CD4-positive, alpha-beta T cell treated with Interleukin-17A for 1 hour (primary cell): ENCODE measurements around the gene KLHL30.
"Not testable (repeated sequence)": the region's sequence is repeated elsewhere in the genome, so short reads cannot be mapped to it uniquely, and the experiment has no call there.

Experiments used
- DNase-seq: peaks from one replicate; pipeline ENCODE4 v3.0.0-alpha.2; 2020

Gene KLHL30

DNA sequence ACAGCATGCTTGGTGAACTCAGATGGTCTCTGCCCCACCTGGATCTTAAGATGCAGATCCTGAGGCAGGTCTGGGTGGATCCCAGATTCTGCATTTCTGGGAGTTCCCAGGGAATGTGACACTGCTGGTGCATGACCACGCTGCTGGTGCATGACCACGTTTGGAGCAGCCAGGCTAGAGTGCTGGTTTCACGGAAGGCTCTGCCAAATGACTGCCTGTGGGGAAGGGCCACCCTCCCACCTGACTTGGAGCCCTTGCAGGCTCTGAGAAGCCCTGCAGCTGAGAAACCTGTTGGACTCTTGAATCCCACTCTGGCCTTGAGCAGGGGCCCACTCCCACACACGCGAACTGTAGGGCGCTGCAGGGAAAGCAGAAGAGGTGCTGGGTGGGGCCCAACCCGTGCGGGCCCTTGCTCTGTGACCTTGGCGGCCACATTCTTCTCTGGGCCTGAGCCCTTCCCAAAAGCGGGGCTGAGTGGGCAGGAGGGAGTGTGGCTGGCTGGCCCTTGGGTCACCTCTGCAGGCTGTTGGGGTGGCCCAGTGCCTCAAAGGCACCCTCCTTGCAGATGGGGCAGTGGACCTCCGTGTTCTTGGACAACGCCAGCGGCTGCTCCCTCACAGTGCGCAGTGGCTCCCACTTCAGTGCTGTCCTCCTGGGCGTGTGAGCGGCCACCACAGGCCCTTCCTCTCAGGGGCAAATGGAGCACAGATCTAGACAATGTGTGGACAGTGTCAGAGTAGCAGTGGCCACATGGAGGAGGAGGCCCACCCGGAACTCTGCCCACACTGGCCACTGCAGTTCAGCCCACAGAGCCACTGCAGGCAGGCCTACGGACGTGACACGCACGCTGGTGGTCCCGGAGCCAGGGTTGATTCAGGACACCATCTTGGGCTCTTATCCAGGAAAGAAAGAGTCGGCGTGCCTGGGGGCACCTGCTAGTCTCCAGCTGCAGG lies 28.2 kb downstream of the KLHL30 start:
- DNase-seq: no peak

DNA sequence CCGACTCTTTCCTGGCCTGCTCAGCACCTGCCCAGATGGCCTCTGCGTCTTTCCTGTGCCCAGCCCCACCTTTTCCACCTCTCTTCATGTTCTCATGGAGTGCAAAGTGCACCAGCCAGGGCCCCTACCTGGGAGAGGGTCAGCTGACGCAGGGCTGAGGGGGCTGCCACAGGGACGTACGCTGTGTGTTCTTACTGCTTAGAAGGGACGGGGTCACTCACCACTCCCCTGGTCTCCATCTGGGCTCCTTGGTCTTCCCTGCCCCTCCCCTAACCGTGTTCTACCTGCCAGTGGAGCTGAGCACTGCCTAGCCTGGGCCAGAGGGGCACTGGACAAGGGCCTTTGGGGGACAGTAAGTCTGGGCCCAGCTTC lies 28.9 kb downstream of the KLHL30 start:
- no peak for DNase-seq

DNA sequence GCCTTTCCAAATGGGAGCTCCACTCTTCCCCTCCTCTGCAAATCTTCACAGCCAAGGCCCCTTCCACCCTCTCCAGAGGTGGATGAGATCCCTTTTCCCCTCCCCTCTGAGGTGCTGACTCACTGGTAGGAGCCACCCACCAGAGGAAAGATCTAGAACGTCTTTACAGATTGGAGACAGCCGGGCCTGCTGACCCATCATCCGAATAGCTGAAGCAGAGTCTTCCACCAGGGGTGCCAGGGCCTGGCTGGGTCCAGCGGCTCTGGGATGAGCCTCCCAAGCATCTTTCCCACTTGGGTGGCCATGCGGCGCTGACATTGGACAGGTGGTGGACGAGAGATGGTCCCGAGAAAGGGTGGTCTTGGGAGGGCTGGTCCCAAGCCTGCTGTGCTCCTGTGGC lies 29.3 kb downstream of the KLHL30 start:
- DNase-seq: no peak

DNA sequence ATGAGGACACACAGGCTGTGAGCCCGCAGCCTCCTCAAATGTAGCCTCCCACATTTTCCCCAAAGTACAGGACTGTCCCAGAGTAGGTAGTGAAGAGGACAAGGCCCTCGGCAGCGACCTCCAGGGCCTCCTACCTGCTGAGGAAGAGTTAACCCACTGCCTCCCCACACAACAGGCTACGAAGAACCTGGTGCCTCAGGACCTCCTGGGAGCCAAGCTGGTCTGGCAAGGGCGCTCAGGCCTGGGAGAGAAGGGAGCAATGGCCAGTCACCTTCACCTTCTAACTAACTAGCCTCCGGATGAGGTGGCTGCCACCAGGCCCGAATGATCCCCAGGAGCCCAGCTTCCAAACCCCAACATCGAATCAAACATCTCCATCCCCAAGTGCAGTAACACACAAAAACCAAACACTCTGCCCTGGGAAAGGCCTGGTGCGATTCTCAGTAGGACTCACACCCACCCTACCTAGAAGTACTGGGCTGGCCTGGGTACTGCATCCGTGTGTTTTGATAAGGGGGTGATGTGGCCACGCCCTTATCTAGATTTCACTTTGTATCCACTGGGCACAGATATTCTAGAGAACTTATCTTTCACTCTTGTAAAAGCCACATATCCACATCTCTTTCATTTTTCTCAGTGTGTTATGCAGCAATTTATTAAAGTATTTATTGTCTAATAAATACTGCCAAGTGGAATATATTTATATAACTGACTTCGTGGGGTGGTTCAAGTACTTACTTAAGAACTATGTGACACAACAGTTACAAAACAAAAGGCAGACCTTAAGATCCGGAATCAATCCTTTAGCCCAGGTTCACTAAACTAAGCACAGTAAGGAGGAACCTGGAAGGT lies 30.0 kb downstream of the KLHL30 start:
- DNase-seq: no peak

DNA sequence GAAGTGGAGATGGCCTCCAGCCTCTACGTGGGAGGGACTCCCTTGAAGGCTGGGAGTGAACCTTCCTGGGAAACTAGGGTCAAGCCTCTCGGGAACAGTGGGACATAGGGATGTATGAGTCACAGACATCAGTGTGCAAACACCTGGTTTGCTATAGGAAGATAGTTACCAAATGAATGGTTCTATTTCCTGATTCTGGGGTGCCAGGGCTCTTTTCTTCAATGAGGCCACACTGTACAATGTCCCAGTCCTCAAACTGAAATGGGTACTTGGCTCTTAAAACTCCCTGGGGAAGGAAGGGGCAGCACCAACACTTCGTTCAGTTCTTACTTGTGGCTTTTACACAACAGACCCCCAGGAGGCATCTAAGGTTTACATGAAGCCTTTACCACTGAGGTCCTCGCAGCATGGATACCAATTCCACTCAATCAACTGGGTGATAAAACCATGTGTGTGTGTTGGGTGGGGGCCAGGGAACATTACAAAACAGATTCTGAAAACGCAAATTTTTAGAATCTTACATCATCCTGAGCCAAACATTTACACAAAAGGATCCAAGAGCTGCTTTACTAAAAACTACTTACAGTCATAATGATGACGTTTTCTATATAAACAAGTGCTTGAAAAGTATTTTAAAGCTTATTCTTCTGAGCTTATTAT lies 30.7 kb downstream of the KLHL30 start:
- no peak for DNase-seq

DNA sequence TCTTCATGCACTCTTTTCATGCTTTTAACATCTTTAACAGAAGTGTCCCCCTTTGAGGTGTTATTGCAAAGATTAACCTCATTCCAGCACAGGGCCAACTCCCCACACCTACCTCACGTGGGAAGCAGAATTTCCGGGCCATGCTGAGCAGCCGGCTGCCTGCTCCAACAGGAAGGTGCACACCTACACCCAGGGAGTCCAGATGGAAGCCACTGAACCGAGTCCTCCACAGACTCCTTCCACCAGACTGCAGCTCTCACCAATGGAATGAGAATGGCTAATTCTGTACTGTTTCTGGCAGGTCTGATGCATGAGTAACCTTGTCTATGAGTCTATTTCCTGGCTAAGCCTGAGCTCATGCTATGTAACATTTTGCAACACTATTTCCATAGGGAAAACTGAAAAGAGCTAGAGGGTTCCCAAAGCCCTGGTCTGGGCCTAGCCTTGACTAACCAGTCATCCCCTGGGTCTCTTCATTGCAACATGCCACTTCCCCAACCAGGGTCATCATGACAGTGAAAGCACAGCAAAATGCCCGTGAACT lies 31.3 kb downstream of the KLHL30 start:
- DNase-seq: no peak

DNA sequence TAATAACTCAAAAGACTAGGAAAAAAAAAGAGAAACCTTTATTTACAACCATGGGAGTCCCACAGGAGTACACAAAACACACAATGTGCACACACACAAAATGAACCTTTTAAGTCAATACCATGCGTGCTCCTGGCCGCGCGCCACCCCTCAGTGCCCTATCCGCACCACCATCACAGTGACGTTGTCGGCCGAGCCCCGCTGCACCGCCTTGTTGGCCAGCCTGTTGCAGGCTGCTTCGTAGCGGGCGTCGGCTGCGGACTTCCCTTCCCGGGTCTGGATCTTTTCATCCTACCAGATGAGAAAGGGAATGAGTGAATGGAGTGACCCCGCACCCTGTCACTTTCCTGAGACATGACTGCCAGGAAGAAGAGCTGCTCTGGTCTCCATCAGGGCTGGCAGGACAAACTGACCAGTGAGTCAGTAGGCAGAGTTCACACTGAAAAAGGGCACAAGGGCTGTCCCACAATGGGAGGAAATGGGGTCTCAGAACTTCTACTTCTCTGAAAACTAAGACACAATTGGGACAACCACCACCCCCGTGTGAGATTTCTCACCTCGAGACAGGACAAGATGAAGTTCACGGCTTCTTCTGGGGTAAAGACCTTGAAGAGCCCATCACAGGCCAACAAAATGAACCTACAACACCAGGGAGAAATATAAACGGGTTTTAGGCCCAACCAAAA lies 32.1 kb downstream of the KLHL30 start:
- no peak for DNase-seq

DNA sequence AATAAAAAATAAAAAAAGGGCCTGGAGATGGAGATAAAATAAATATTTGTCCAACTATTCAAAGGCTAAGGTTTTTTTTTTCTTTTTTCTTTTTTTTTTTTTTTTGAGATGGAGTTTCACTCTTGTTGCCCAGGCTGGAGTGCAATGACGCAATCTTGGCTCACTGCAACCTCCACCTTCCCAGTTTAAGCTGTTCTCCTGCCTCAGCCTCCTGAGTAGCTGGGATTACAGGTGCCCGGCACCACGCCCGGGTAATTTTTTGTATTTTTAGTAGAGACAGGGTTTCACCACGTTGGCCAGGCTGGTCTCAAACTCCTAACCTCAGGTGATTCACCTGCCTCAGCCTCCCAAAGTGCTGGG lies 32.6 kb downstream of the KLHL30 start:
- not testable (repeated sequence) for DNase-seq

DNA sequence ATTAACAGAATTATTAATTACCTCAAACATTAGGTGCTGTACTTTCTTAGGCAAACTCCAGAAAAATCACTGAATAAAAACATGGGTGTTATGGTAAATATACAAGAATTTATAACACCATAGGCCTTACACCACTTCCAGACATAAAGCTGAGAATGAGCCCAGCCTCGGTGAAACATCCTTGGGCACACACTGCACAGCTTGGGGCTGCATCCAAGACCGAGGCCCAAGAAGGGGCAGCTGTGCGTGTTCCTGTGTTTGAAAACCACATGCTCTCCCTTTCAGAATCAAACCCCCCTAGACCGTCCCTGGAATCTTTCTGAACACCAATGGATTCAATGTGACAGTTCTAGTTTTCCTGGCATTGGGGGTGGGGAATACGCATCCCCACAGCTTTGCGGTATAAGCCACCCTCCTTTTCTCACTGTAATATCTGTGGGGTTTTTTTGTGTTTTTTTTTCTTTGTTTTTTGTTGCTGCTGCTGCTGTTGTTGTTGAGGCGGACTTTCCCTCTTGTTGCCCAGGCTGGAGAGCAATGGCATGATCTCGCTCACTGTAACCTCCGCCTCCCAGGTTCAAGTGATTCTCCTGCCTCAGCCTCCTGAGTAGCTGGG lies 33.2 kb downstream of the KLHL30 start:
- DNase-seq: no peak

DNA sequence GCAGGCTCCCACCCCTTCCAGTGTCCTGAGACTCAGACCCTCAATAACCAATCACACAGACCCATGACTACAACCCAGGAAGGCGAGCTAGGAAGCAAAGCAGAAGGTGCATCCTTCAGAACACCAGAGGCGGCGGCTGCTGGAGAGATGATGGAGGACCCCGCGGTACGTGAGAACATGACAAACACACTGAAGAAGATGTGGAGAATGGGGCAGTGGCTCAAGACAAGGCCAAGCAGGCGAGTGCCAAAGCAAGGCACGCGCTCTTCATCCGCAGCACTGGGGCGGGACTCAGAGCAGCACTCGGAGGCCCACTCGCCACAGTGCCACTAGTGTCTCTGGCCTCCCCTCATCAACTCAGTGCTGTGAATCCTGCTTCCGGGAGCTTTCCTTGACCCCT lies 34.0 kb downstream of the KLHL30 start:
- no peak for DNase-seq

DNA sequence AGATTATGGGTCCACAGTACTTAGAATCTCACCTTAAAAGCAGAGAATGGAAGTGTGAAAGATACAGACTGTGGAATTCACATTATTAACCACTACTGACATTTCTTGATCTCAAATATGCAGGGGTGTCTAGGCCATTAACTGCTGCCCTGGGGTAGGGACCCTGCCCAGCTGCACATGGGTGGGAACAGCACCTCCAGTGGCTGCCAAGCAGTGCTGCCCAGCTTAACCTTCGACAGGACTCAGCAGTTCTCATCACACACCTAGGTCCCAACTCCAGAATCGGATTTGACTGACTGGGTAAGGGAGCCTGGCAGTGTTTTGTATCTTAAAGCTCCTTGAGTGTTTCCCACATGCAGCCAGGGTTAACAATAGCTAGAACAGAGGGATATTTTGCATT lies 35.2 kb downstream of the KLHL30 start:
- no peak for DNase-seq

DNA sequence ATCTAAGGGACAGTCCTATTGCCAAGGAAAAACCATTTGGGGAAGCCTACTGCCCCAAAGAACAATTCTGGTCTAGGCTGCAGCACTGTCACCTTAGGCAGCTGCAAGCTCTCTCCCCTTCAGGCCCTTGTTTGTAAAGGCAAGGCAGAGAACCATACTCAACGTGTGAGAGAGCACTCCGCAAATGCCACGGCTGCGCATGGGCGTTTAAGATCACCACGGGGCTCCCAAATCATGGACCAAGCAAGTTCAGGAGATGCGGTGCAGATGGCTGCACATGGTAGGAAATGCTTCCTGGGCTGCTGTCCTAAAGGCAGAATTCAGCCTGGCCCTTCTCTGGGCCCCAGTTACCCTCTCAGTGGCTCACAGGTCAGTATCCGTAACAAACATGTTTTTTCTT lies 35.8 kb downstream of the KLHL30 start:
- DNase-seq: no peak

DNA sequence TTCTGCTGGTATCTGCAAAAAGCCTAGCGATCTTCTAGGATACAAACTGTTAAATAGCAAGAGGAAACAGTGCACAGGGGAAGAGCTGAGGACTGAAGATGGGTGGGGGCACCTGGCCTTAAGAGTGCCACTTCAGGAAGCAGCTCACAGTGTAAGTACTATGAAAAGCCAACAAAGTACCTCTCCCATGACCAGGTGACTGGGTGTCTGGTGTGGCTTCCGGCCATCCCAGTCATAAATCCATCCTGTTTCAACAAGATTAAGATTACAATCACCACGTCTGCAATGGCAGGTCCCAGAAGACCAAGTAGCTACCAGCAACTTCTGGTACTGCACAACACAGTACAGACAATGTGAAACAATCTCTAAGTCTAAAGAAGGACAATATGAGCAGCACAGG lies 36.2 kb downstream of the KLHL30 start:
- DNase-seq: no peak

DNA sequence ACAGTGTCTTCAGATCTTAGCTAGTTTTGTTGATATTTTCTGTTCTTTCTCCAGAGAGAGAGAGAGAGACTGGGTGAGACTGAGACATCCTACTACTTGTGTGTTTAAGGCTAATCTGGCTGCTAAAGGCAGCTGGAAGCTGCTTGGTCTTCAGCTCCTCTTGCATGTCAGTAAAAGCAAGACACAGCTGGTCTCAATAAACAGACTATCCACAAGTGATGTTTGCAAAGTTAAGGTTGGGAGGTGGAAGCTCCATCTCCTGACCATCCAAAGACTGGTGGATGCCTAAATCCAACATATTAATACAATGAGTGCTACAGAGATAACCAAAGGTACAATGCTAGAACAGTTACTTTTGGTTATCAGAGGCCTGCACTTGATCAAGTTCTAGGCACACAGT lies 38.1 kb downstream of the KLHL30 start:
- no peak for DNase-seq

DNA sequence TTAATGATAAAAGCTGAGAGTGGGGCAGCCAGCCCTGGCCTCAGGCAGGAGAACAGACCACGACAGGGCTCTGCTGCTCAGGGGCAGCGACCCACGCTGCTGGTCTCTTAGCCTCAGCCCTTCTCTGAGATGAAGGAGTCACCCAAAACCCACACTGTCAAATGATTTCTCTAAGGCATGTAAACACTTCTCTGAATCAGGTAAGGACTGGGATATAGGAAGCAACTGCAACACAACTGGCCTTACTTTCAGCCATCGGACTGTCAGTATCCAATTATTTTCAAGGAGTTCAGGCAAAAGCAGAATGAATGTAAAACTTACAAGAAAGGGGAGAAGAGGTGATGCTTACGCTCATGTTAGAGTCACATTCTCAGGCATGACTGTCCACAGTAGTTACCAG lies 42.1 kb downstream of the KLHL30 start:
- DNase-seq: no peak

DNA sequence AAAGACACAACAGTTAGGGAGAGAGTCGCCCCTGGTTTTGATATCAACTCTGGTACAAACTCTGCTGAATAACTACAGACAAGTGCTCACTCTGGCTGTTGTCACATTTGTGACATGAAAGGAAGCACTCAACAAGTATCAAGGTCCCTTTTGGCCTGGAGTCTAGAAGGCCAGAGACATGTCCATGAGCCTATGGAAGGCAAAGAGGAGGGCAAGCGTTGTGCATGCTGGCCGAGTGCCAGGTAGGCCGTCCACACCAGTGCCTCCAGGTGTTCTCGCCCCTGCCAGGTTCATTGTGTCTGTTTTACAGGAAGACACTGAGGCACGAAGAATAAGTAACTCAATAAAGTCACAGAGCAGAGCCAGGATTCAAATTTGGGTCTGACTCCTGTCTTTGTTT lies 43.9 kb downstream of the KLHL30 start:
- no peak for DNase-seq

DNA sequence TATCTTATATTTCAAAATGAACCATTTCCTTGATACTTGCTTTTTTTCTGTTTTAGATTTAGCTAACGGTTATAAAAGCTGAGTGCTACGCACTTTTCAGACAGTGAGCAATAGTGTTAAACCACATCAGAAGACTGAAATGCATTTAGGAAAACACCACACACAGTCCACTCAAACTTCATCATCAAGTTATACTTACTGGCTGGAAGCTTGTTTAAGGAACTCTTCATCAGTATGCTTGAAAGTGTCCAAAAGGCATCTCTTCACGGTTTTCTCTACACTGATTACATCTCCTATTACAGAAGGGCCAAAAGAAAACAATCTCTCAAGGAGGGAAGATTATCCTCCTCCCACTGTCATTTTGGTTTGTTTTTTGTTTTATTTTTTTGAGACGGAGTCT lies 45.4 kb downstream of the KLHL30 start:
- no peak for DNase-seq

DNA sequence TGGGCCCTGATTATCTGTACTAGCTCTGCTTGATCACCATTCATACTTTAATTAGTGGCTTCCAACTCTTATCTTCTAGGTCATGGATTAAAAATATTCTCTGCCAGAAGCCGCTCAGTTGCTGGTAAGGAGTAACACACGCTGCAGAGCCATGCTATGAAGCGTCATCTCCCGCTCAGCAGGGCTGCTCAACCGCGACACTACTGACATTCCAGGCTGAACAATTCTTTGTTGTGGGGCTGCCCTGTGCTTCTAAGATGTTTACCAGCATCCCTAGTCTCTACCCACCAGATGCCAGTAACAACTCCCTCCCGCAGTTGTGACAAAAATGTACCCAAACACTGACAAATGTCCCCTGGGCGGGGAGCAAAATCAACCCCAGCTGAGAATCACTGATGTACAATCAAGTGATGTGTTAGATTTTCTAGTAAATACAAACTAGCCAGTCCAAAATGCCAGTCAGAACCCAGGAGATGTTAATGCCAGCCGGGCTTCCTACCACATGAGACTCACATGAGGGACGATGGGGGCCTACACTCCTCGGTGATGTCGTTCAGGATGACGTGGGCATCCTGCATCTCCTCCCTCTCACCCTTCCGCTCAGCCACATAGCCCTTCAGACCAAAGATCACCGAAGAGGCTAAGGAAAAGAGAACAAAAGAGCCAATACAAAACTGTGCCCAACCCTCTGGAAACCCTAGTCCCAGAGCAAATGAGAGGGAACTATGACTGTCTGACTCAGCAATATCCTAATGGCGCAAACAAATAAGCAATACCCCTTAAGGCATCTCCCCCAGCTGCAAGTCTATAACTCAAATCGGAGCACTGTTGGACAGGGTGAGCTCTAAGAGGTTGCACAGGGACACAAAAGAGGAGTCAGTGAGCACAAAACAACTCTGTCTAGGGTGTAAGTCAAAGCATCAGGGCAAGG lies 49.4 kb downstream of the KLHL30 start:
- no peak for DNase-seq

DNA sequence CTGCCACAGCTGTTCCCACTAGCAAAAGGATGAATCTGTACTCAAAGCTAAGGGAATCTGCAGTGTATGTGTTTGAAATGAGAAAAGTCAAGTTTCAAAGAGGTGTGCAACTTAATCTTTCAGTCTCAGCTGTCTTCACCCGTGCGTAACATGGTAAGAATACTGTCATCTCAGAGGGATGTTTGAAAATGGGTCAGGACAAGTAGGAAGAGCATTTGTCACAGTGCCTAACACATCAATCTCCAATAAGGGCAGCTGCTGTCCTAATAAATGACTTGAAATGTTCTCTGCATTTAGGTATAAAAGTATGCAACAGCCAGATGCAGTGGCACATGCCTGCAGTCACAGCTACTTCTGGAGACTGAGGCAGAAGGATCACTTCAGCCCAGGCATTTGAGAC lies 52.0 kb downstream of the KLHL30 start:
- DNase-seq: no peak
